Measurements from ENCODE around the gene VWA8.

DNA sequence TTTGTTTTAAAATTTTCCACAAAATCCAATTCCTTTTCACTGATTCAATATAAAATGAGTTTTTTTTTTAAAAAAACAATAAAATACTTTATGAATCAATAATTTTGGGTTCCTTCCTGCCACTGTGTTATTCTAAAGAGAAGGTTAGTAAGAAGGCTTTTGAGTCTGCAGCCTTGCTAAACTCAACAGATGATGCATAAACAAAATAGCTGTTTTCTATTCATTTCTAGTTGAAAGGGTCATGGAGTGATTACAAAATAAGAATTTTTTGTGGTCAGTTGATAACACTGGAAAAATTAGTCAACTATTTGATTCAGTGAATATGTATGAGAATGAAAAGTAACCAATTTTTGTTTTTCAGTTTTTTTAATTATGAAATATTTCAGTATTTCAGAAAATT lies 169.9 kb downstream of the VWA8 start:
- TF ChIP-seq POLR2AphosphoS2 (IDR thresholded peaks at IDR 0.05; ENCODE audit: low read depth, low read length) (no peak), YEATS2 (CRISPR knock-in tag; IDR thresholded peaks at IDR 0.05; ENCODE audit: borderline replicate concordance) (no peak), CHCHD3 (CRISPR knock-in tag; IDR thresholded peaks at IDR 0.05) (no peak)
- TF ChIP-seq, protein P1, sequence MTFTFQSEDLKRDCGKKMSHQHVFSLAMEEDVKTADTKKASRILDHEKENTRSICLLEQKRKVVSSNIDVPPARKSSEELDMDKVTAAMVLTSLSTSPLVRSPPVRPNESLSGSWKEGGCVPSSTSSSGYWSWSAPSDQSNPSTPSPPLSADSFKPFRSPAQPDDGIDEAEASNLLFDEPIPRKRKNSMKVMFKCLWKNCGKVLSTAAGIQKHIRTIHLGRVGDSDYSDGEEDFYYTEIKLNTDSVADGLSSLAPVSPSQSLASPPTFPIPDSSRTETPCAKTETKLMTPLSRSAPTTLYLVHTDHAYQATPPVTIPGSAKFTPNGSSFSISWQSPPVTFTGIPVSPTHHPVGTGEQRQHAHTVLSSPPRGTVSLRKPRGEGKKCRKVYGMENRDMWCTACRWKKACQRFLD (CRISPR knock-in tag; IDR thresholded peaks at IDR 0.05; ENCODE audit: borderline replicate concordance): no peak
- TF ChIP-seq, protein P2, sequence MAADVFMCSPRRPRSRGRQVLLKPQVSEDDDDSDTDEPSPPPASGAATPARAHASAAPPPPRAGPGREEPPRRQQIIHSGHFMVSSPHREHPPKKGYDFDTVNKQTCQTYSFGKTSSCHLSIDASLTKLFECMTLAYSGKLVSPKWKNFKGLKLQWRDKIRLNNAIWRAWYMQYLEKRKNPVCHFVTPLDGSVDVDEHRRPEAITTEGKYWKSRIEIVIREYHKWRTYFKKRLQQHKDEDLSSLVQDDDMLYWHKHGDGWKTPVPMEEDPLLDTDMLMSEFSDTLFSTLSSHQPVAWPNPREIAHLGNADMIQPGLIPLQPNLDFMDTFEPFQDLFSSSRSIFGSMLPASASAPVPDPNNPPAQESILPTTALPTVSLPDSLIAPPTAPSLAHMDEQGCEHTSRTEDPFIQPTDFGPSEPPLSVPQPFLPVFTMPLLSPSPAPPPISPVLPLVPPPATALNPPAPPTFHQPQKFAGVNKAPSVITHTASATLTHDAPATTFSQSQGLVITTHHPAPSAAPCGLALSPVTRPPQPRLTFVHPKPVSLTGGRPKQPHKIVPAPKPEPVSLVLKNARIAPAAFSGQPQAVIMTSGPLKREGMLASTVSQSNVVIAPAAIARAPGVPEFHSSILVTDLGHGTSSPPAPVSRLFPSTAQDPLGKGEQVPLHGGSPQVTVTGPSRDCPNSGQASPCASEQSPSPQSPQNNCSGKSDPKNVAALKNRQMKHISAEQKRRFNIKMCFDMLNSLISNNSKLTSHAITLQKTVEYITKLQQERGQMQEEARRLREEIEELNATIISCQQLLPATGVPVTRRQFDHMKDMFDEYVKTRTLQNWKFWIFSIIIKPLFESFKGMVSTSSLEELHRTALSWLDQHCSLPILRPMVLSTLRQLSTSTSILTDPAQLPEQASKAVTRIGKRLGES (CRISPR knock-in tag; IDR thresholded peaks at IDR 0.05; ENCODE audit: borderline replicate concordance): no peak
